ENCODE data around the gene C11orf52. TPM values are rescaled to one million over a fixed set of nuclear protein-coding genes. Genes with fewer than 3 reads are reported as not detected.

C11orf52 gene
- total and polyA plus RNA-seq, 4 donors: 4.2 to 10.9 (median 7.4) TPM

- no peak overlapping the region for H3K4me3 ChIP-seq (ENCODE audit: low read depth in 1 of 3, low read length in 3 of 3)
- H3K9me3 ChIP-seq (ENCODE audit: control insufficient read depth in 4 of 4, low read length in 3 of 4): no peaks in the 10 kb centered on the region
- H3K27ac ChIP-seq (ENCODE audit: low read depth in 1 of 2, low read length in 2 of 2): no peak overlapping the region
- WGBS: 96% methylated on average over 4 of the region's 4 CpGs
- no peak overlapping the region for H3K9ac ChIP-seq (ENCODE audit: low read depth in 1 of 2, low read length in 2 of 2)
- no peaks in the 10 kb centered on the region for H3K4me1 ChIP-seq (ENCODE audit: control insufficient read depth in 4 of 4, insufficient read depth in 4 of 4, low read length in 3 of 4)
- TF ChIP-seq YY1 (IDR thresholded peaks at IDR 0.05) (no peak), CTCF (IDR thresholded peaks at IDR 0.05; ENCODE audit: low read depth, low read length, missing input control) (no peak)
- no peak for DNase-seq (ENCODE audit: low spot score)
- no peaks in the 10 kb centered on the region for H3K27me3 ChIP-seq (ENCODE audit: control insufficient read depth in 4 of 4, insufficient read depth in 4 of 4, low read length in 3 of 4)
- no peaks in the 10 kb centered on the region for H3K36me3 ChIP-seq (ENCODE audit: control insufficient read depth in 4 of 4, insufficient read depth in 3 of 4, low read depth in 1 of 4, low read length in 3 of 4)
Measured at GRCh38 chr11:111954154-111954553, 35.4 kb downstream of the C11orf52 start.

- peaks cover 0 to 17% (median 9%) of the 10 kb centered on the region in 4 donors for H3K4me1 ChIP-seq (ENCODE audit: control insufficient read depth in 4 of 4, insufficient read depth in 4 of 4, low read length in 3 of 4)
- no peak overlapping the region for H3K9ac ChIP-seq (ENCODE audit: low read depth in 1 of 2, low read length in 2 of 2)
- H3K27me3 ChIP-seq (ENCODE audit: control insufficient read depth in 4 of 4, insufficient read depth in 4 of 4, low read length in 3 of 4): no peaks in the 10 kb centered on the region
- H3K4me3 ChIP-seq (ENCODE audit: low read depth in 1 of 3, low read length in 3 of 3): no peak overlapping the region
- 93% methylated on average over 12 of the region's 12 CpGs for WGBS
- H3K27ac ChIP-seq (ENCODE audit: low read depth in 1 of 2, low read length in 2 of 2): no peak overlapping the region
- H3K36me3 ChIP-seq (ENCODE audit: control insufficient read depth in 4 of 4, insufficient read depth in 3 of 4, low read depth in 1 of 4, low read length in 3 of 4): no peaks in the 10 kb centered on the region
- no peaks in the 10 kb centered on the region for H3K9me3 ChIP-seq (ENCODE audit: control insufficient read depth in 4 of 4, low read length in 3 of 4)
- DNase-seq (ENCODE audit: low spot score): no peak
- TF ChIP-seq JUND (IDR thresholded peaks at IDR 0.05) (no peak), TAF1 (conservative IDR thresholded peaks at IDR 0.05) (no peak), GABPA (IDR thresholded peaks at IDR 0.05 in 1 of 2, conservative IDR thresholded peaks at IDR 0.05 in 1 of 2) (no peak), HNF4A (conservative IDR thresholded peaks at IDR 0.05) (no peak), ZBTB33 (IDR thresholded peaks at IDR 0.05) (no peak), FOXA1 (IDR thresholded peaks at IDR 0.05) (no peak), SP1 (IDR thresholded peaks at IDR 0.05) (no peak), REST (IDR thresholded peaks at IDR 0.05) (no peak), NR2F2 (IDR thresholded peaks at IDR 0.05) (no peak), RXRA (IDR thresholded peaks at IDR 0.05) (no peak), FOXA2 (IDR thresholded peaks at IDR 0.05) (no peak)
Measured at GRCh38 chr11:111957663-111958444, 39.1 kb downstream of the C11orf52 start.
